Measurements from ENCODE around the gene TRIM37.
"Not testable (repeated sequence)": the region's sequence is repeated elsewhere in the genome, so short reads cannot be mapped to it uniquely, and the experiment has no call there.

Gene TRIM37

GRCh38 chr17:58954358-58954757 lies 152.3 kb downstream of the TRIM37 start:
- H3K9me3 ChIP-seq (ENCODE audit: control insufficient read depth, low read length): peaks cover 16% of the 10 kb centered on the region
- not testable (repeated sequence) for H3K4me3 ChIP-seq (ENCODE audit: extremely low read depth, insufficient read depth, low read length, poor library complexity, severe bottlenecking); H3K4me1 ChIP-seq (ENCODE audit: control insufficient read depth, insufficient read depth, low read length, poor library complexity, severe bottlenecking); H3K36me3 ChIP-seq (ENCODE audit: control insufficient read depth, insufficient read depth, low read length); H3K27ac ChIP-seq (ENCODE audit: low read depth, low read length, severe bottlenecking)
- no CpG with 5 or more reads among the region's 2 CpGs for WGBS, 2 experiments (ENCODE audit: insufficient coverage in 2 of 2)

GRCh38 chr17:58947824-58948223 lies 158.9 kb downstream of the TRIM37 start:
- Histone ChIP-seq H3K4me3 (ENCODE audit: extremely low read depth, insufficient read depth, low read length, poor library complexity, severe bottlenecking) (no peak overlapping the region), H3K4me1 (ENCODE audit: control insufficient read depth, insufficient read depth, low read length, poor library complexity, severe bottlenecking) (peaks cover 3% of the 10 kb centered on the region), H3K36me3 (ENCODE audit: control insufficient read depth, insufficient read depth, low read length) (no peaks in the 10 kb centered on the region), H3K9me3 (ENCODE audit: control insufficient read depth, low read length) (peaks cover 20% of the 10 kb centered on the region), H3K27ac (ENCODE audit: low read depth, low read length, severe bottlenecking) (no peak overlapping the region)
- WGBS, 2 experiments (ENCODE audit: insufficient coverage in 2 of 2): no CpG with 5 or more reads among the region's 3 CpGs

- Histone ChIP-seq H3K4me1 (ENCODE audit: control insufficient read depth, insufficient read depth, low read length, poor library complexity, severe bottlenecking) (peaks cover 3% of the 10 kb centered on the region), H3K36me3 (ENCODE audit: control insufficient read depth, insufficient read depth, low read length) (no peaks in the 10 kb centered on the region), H3K27ac (ENCODE audit: low read depth, low read length, severe bottlenecking) (no peak overlapping the region), H3K4me3 (ENCODE audit: extremely low read depth, insufficient read depth, low read length, poor library complexity, severe bottlenecking) (no peak overlapping the region), H3K9me3 (ENCODE audit: control insufficient read depth, low read length) (peaks cover 20% of the 10 kb centered on the region)
- WGBS, 2 experiments (ENCODE audit: insufficient coverage in 2 of 2): 93 to 100% methylated on average over 2 to 3 of the region's 3 CpGs
Measured at GRCh38 chr17:58947411-58947810, 159.3 kb downstream of the TRIM37 start.

- H3K4me1 ChIP-seq (ENCODE audit: control insufficient read depth, insufficient read depth, low read length, poor library complexity, severe bottlenecking): peaks cover 3% of the 10 kb centered on the region
- no peak overlapping the region for H3K27ac ChIP-seq (ENCODE audit: low read depth, low read length, severe bottlenecking)
- no peaks in the 10 kb centered on the region for H3K36me3 ChIP-seq (ENCODE audit: control insufficient read depth, insufficient read depth, low read length)
- WGBS, 2 experiments (ENCODE audit: insufficient coverage in 2 of 2): 100% methylated on average over 1 to 2 of the region's 2 CpGs
- H3K9me3 ChIP-seq (ENCODE audit: control insufficient read depth, low read length): peaks cover 3% of the 10 kb centered on the region
- no peak overlapping the region for H3K4me3 ChIP-seq (ENCODE audit: extremely low read depth, insufficient read depth, low read length, poor library complexity, severe bottlenecking)
Measured at GRCh38 chr17:58944166-58944565, 162.5 kb downstream of the TRIM37 start.

- Histone ChIP-seq H3K4me3 (ENCODE audit: extremely low read depth, insufficient read depth, low read length, poor library complexity, severe bottlenecking) (no peak overlapping the region), H3K36me3 (ENCODE audit: control insufficient read depth, insufficient read depth, low read length) (no peaks in the 10 kb centered on the region), H3K9me3 (ENCODE audit: control insufficient read depth, low read length) (no peaks in the 10 kb centered on the region), H3K4me1 (ENCODE audit: control insufficient read depth, insufficient read depth, low read length, poor library complexity, severe bottlenecking) (no peaks in the 10 kb centered on the region), H3K27ac (ENCODE audit: low read depth, low read length, severe bottlenecking) (no peak overlapping the region)
- WGBS, 2 experiments (ENCODE audit: insufficient coverage in 2 of 2): 70 to 83% methylated on average over 1 of the region's 3 CpGs
Measured at GRCh38 chr17:58936295-58936694, 170.4 kb downstream of the TRIM37 start.

- no peaks in the 10 kb centered on the region for H3K9me3 ChIP-seq (ENCODE audit: control insufficient read depth, low read length)
- 80 to 100% methylated on average over 1 to 2 of the region's 3 CpGs for WGBS, 2 experiments (ENCODE audit: insufficient coverage in 2 of 2)
- no peaks in the 10 kb centered on the region for H3K36me3 ChIP-seq (ENCODE audit: control insufficient read depth, insufficient read depth, low read length)
- H3K27ac ChIP-seq (ENCODE audit: low read depth, low read length, severe bottlenecking): no peak overlapping the region
- H3K4me3 ChIP-seq (ENCODE audit: extremely low read depth, insufficient read depth, low read length, poor library complexity, severe bottlenecking): no peak overlapping the region
- no peaks in the 10 kb centered on the region for H3K4me1 ChIP-seq (ENCODE audit: control insufficient read depth, insufficient read depth, low read length, poor library complexity, severe bottlenecking)
Measured at GRCh38 chr17:58932956-58933355, 173.7 kb downstream of the TRIM37 start.

Measured in mesodermal cell (in vitro differentiated cells).